HG02885 (cell line): ENCODE results near the gene RAD9A.
A peak's percentile ranks its signal among the peaks of the same experiment; 100 is the strongest.

Experiments
- ATAC-seq: cut with Tn5 transposase; IDR thresholded peaks from one replicate; pipeline ENCODE4 v1.9.1; 2021; ENCODE audit warnings: mild to moderate bottlenecking; ENCODE audit not compliant: unreplicated experiment, poor library complexity

The RAD9A gene

DNA sequence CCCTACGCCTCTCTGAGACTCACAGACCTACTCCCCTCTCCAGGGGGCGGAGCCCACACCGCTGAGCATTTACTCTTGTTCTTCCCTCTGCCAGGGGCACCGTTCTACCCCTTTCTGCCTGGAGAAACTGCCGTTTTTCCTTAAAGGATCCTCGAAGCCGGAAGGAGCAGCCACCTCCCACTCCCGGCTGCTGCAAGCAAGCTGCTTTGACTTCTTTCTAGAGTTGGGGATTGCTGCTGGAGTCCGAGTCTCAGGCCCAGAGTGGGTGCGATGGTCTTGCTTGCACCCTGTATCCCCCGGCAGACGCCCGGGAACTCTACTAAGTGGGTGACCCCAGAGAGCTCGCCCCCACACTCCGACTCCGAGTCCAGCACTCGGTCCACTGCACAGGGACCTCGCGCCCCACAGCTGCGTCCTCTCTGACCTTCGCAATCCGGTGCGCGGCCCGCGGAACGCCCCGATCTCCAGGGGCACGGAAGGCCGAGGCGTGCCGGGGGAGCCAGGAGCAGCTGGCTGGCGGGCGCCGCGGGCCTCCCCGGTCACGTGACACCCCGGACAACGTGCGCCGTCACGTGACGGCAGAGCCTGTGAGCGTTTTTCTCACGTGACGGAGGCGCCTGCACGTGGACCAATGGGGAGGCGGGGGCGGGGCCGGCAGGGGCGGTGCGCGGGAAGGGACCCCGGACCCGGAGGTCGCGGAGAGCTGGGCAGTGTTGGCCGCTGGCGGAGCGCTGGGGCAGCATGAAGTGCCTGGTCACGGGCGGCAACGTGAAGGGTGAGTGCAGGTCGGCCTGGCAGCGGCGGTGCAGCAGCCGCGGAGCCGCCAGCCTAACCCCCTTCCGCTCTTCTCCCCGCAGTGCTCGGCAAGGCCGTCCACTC lies at the start of gene RAD9A:
RAD9A (plus strand) TSS at position 683 of the 879 bp plus-strand sequence; CDS start at position 742, 59 bp downstream.
- peak; percentile 79 for ATAC-seq

DNA sequence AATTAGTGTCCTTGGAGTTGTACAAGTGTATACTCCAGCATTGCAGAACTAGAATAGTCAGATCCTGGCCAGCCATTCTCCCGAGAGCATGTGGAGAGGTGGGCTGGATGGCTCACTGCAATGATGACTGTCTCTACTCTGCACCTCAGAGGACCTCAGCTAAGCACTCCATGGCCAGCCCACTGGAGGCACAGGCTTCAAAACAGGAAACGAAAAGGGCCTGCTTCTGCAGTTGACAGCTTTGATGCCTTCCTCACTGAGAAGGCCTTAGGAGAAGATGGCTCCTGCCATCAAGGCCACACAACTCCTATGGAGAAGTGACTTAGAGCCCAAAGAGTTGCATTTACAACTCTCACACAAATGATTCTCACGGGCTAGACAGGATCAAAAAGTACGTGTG lies 47.5 kb upstream of the RAD9A start:
- no peak for ATAC-seq

DNA sequence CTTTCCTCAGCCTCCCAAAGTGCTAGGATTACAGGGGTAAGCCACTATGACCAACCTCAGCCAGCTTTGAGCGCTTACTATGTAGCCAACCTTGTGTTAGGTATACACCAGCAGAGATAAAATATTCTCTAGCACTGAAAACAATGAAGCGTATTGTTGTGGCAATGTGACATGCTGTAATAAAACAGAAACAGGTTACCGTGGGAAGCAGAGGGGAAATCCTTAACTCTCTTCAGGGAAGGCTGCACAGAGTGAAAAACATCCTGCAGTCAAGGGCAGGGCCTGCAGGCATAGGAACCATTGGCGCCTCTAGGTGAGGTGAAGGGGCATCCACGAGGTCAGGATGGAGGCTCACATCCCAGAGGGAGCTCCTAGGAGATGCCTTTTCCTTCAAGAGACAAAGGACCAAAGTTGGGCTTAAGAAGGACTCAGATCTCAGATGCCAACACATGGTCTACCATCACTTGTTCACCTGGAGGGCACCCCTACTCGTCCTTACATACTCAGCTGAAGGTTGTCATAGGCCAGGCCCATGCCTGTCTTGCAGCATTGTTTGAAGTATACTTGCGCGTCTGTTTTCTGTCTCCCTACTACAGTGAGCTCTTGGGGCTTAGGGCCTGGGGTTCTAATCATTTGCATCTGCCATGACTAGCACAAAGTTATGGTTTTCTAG lies 46.4 kb upstream of the RAD9A start:
- ATAC-seq, result no peak

- no peak for ATAC-seq
Measured at GRCh38 chr11:67345920-67346819, 45.6 kb upstream of the RAD9A start.

- ATAC-seq, result no peak
Measured at GRCh38 chr11:67347964-67348749, 43.6 kb upstream of the RAD9A start.

DNA sequence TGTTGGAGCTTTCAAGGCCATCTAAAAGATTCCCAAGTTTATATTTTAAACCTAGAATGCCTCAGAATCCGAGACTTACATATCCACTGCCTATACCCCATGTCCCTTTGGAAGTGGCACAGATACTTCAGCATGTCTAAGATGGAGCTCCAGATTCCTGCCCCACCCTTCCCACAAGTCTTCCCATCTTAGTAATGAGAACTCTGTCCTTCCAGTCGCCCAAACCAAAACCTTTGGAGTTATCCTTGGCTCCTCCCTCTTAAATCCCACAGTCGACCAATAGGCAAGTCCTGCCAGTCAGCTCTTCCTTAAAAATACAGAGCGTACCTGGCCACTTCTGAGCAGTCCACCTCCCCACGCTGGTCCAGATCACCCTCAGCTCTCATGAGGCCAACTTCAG lies 42.8 kb upstream of the RAD9A start:
- no peak for ATAC-seq

DNA sequence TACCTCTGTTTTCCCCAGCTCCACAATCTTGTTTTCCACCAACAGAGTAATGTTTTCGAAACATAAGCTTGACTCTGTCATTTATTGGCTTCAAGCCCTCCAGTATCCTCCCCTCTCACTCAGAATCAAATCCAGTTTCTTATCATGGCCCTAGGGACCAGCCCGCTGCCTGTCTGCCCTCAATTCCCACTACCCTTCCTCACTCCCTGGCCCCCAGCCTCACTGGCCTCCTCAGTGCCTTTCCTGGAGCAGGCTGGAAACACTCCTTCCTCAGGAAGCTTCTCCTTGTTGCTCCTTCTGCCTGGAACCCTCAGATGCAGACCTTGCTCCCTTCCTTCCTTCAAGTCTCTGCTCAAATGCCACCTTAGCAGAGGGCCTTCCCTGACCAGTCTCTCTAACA lies 42.3 kb upstream of the RAD9A start:
- ATAC-seq, result no peak

GRCh38 chr11:67349928-67350465 lies 41.8 kb upstream of the RAD9A start:
- ATAC-seq, result no peak

GRCh38 chr11:67351275-67352005 lies 40.3 kb upstream of the RAD9A start:
- no peak for ATAC-seq

GRCh38 chr11:67352546-67353316 lies 39.1 kb upstream of the RAD9A start:
- ATAC-seq, result peak; percentile 12

DNA sequence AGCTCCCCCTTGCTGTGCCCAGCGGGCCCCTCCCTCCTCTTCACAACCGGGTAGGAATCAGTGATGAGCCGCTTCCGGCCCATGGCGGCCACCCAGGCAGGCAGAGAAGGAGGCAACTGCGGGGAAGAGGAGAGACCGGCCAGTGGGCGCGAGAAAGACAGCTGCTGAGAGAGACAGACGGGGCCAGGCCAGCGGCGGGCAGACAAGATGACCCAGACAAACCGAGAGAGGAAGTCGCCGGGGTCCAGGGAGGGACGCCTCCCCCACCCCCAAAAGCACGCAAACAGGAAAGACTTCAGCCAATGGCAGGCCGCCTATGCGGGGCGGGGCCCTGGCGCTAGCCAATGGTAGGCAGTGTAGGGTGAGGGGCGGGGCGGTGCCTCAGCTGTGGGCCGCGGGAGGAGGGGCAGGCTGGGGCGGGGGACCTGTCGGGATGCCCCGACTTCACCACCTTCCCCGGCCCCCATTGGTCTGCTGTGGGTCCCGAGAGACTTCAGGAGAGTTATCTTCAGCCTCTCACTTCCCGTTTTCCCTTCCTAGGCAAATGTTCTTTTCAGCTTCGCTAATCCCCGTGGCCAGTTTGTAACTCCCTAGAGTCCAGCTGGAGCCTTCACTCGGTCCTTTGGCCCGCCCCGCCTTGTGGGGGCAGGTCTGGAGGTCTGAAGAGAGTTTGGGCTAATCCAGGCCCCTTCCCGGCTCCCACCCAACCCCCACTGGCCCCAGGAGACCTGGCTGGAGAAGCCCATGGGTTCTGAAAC lies 38.3 kb upstream of the RAD9A start, which contains the start of gene POLD4:
POLD4 (minus strand) TSS at position 230 of the 758 bp plus-strand sequence; CDS start at position 83, 147 bp downstream.
- ATAC-seq, result peak; percentile 83

DNA sequence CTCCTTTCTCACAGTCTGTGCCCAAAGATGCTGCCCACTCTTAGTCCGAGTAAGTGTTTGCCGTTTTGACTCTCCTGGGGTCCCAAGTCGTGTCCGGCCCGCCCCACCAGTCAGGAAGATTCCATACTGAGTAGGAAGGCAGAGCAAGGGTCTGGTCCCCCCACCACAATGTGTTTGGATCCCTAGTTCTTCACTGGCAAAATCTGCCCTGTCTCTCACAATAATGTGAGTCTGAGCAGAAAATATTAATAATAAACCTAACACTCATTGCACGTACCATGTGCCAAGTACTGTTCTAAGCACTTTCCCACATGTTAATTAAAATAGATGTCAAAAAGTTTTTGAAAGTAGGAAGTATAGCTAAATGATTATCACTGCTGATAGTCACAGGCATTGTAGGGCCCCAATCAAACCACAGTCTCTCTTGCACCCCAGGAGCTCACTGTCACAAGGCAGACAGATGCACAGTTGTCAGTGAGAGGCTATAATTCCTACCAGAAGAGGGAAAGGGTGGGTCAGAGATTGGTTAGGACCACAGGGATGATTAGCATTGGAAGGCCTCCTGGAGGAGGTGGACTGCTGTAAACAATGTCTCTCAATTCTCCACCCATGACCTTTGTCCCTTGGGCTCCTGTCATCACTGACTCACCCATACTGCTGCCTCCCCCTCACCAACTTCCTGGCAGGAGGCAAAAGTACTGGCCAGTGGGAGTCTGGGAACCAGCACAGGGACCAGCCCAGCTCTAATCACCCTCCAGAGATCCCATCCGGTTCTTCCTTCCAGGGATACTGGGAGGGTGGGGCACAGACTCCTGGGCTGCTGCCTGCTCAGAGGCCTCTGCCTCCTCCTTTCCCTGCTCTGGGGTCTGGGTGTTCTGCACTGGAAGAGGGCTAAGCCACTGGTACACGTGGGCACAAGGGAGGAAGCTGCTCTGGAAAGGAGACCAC lies 37.4 kb upstream of the RAD9A start:
- ATAC-seq, result no peak

DNA sequence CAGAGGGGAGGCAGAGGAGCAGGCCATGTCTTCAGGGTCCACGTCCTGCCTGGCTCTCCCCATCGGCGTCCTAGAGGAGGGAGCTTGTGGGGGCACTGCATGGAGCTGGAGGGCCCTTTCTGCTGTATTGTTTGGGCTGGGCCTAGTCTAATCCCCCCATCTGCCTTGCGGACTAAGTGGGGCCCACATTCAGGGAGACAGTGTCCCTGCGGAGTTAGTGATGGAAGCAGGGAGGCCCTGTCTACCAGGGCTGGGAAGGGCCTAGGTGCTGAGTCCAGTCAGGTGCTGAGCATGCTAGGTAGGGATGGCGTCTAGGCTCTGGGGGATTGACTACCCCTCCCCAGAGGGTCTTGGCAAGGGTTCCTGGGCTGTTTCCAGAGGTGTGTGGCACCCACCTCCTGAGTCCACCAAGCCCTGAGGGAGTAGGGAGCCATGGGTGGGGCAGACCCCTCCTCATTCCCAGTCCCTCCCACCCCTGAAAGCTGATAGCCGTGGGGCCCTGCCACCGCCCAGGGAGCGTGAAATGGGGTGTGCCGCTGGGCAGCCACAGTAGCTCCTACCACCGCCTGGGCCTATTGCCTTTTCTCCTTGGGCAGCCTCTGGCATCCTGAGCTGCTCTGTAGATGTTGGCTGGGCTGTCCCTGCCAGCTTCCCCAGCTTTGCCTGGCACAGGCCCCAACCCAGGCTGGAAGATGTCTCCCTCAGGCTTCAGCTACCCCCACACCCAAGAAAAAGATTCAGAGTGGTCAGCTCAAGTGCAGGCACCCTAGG lies 36.6 kb upstream of the RAD9A start:
- no peak for ATAC-seq

GRCh38 chr11:67355794-67356386 lies 35.9 kb upstream of the RAD9A start:
- no peak for ATAC-seq

DNA sequence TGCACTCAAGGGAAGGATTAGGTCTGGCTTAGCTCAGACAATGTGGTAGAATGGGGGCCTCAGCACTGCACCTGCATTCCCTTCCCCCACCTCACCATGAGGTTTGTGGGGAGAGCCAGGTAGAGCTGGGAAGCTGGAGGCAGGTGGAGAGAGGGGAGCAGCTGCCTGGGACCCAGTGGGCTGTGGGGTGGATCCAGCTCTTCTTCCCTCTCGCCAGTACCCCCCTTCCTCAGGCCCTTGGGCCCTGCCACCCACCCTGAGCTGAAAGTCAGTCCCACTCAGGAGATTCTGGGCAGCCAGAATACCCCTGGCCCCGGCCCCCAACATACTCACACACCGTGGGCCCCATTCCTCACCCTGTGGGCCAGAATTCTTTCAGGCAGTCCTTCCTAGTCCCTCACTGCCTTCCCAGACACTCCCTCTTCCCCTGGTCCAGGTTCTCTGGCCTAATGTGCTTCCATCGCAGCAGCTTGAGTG lies 35.4 kb upstream of the RAD9A start:
- ATAC-seq, result no peak
